SHP77 (cell line): Measurements from ENCODE around the gene TMC2.
"Not testable (repeated sequence)": the region's sequence is repeated elsewhere in the genome, so short reads cannot be mapped to it uniquely, and the experiment has no call there.

Experiments used
- DNase-seq, 2 experiments: peaks; one replicate each; lab custom pipeline; 2025; lab: John Stamatoyannopoulos, UW

TMC2 gene

GRCh38 chr20:2526218-2526583 lies 10.2 kb upstream of the TMC2 start:
- not testable (repeated sequence) for DNase-seq

GRCh38 chr20:2527762-2528161 lies 8.6 kb upstream of the TMC2 start:
- DNase-seq: no peak

- DNase-seq: no peak
These were observed 7.6 kb upstream of the TMC2 start for GRCh38 chr20:2528671-2529271.

GRCh38 chr20:2533118-2533517 lies 3.3 kb upstream of the TMC2 start:
- no peak for DNase-seq

GRCh38 chr20:2535711-2536559 lies 438 bp upstream of the TMC2 start:
- DNase-seq: no peak

- no peak for DNase-seq
These were observed 728 bp downstream of the TMC2 start for GRCh38 chr20:2537101-2537500.

- DNase-seq: no peak
These were observed 2.0 kb downstream of the TMC2 start for GRCh38 chr20:2538356-2538755.

GRCh38 chr20:2538931-2539720 lies 2.8 kb downstream of the TMC2 start:
- no peak for DNase-seq

GRCh38 chr20:2541940-2542339 lies 5.6 kb downstream of the TMC2 start:
- DNase-seq: no peak

GRCh38 chr20:2542361-2542760 lies 6.0 kb downstream of the TMC2 start:
- DNase-seq: no peak

- DNase-seq: no peak
These were observed 7.8 kb downstream of the TMC2 start for GRCh38 chr20:2544211-2544610.

GRCh38 chr20:2545594-2545993 lies 9.2 kb downstream of the TMC2 start:
- DNase-seq: no peak

GRCh38 chr20:2557873-2558580 lies 21.7 kb downstream of the TMC2 start:
- no peak for DNase-seq

GRCh38 chr20:2558581-2559278 lies 22.4 kb downstream of the TMC2 start:
- DNase-seq: no peak

GRCh38 chr20:2559279-2559626 lies 22.9 kb downstream of the TMC2 start:
- DNase-seq: no peak

GRCh38 chr20:2559651-2560050 lies 23.3 kb downstream of the TMC2 start:
- DNase-seq: no peak

- DNase-seq: no peak
These were observed 26.7 kb downstream of the TMC2 start for GRCh38 chr20:2563116-2563515.

- DNase-seq: no peak
These were observed 28.0 kb downstream of the TMC2 start for GRCh38 chr20:2564406-2564805.

GRCh38 chr20:2575682-2576081 lies 39.3 kb downstream of the TMC2 start:
- no peak for DNase-seq

GRCh38 chr20:2576317-2576727 lies 39.9 kb downstream of the TMC2 start:
- DNase-seq: no peak

GRCh38 chr20:2578475-2579192 lies 42.3 kb downstream of the TMC2 start:
- peak; percentile 72 to 79 for DNase-seq
